Measurements from ENCODE around the gene IFNLR1.

DNA sequence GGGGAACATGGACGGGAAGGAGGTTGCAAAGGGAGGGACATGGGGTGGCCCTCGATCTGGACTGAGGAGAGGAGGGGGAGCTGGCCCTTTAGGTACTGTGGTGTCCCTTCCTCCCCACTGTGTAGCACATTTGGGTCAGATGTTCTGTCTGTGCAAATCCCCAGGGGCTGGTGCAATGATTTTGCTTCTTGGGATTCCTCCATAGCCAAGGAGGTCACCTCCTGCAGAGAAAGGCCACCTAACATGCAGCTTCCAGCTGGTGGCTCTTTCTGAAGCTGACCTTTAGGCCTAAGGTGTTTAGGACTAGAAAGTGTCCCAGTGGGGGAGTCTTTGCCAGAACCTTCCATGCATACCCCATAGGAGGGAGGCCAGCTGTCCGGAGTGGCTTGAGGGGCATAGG is 66.1 kb downstream of the IFNLR1 start:
- TF ChIP-seq CTCF (optimal IDR thresholded peaks at IDR 0.05 in 1 of 3, IDR thresholded peaks at IDR 0.05 in 1 of 3, conservative IDR thresholded peaks at IDR 0.05 in 1 of 3; ENCODE audit: extremely low read depth in 1 of 3, insufficient read depth in 2 of 3, low read length in 3 of 3) (no peak), EZH2 (IDR thresholded peaks at IDR 0.05; ENCODE audit: low read length) (no peak)
